ENCODE results near the gene PLA2G6. TPM values are rescaled to one million over a fixed set of nuclear protein-coding genes. Genes with fewer than 3 reads are reported as not detected.

The PLA2G6 gene
- total RNA-seq, 4 donors from 2014 or later, result 4.4 to 30.5 (median 22.0) TPM

- Histone ChIP-seq H3K36me3 (peaks cover 0 to 30% of the 10 kb centered on the region in 2 donors), H3K27me3 (peaks cover 75% of the 10 kb centered on the region), H3K9me3 (no peaks in the 10 kb centered on the region), H3K27ac (no peak overlapping the region), H3K4me3 (no peak overlapping the region), H3K4me1 (peaks cover 0 to 41% (median 25%) of the 10 kb centered on the region in 3 donors)
- no peak for ATAC-seq
- TF ChIP-seq EP300 (IDR thresholded peaks at IDR 0.05), result no peak
- TF ChIP-seq POLR2A (IDR thresholded peaks at IDR 0.05), result no peak
- no peak for TF ChIP-seq POLR2AphosphoS5 (IDR thresholded peaks at IDR 0.05)
- TF ChIP-seq CTCF (IDR thresholded peaks at IDR 0.05), result no peak
- 17% methylated on average over 1 of the region's 5 CpGs; no CpG with 5 or more reads in 1 of the 2 donors for WGBS, 2 donors (ENCODE audit: low coverage in 1 of 2)
Observed at GRCh38 chr22:38085501-38085900, 96.1 kb downstream of the PLA2G6 start.

GRCh38 chr22:38085056-38085455 lies 96.6 kb downstream of the PLA2G6 start:
- Histone ChIP-seq H3K4me3 (no peak overlapping the region), H3K27ac (no peak overlapping the region), H3K9me3 (no peaks in the 10 kb centered on the region), H3K4me1 (peaks cover 0 to 42% (median 25%) of the 10 kb centered on the region in 3 donors), H3K27me3 (peaks cover 76% of the 10 kb centered on the region), H3K36me3 (peaks cover 0 to 30% of the 10 kb centered on the region in 2 donors)
- TF ChIP-seq POLR2A (IDR thresholded peaks at IDR 0.05) (no peak), POLR2AphosphoS5 (IDR thresholded peaks at IDR 0.05) (no peak), EP300 (IDR thresholded peaks at IDR 0.05) (no peak), CTCF (IDR thresholded peaks at IDR 0.05) (no peak)
- WGBS, 2 donors (ENCODE audit: low coverage in 1 of 2), result 100% methylated on average over 4 of the region's 12 CpGs; no CpG with 5 or more reads in 1 of the 2 donors
- ATAC-seq, result no peak

GRCh38 chr22:38083931-38084631 lies 97.5 kb downstream of the PLA2G6 start, which contains the start of gene SLC16A8:
Gene SLC16A8 (minus strand): TSS chr22:38084184. CDS start chr22:38082873, 1,311 bp downstream.
- peaks cover 0 to 30% of the 10 kb centered on the region in 2 donors for H3K36me3 ChIP-seq
- no peaks in the 10 kb centered on the region for H3K9me3 ChIP-seq
- no peak within 1 kb of the TSS for H3K4me3 ChIP-seq
- TF ChIP-seq EP300 (IDR thresholded peaks at IDR 0.05) (no peak), CTCF (IDR thresholded peaks at IDR 0.05) (no peak), POLR2A (IDR thresholded peaks at IDR 0.05) (no peak), POLR2AphosphoS5 (IDR thresholded peaks at IDR 0.05) (no peak)
- no peak for ATAC-seq
- 25% methylated on average over 1 of the region's 16 CpGs; no CpG with 5 or more reads in 1 of the 2 donors for WGBS, 2 donors (ENCODE audit: low coverage in 1 of 2)
- peaks cover 69% of the 10 kb centered on the region for H3K27me3 ChIP-seq
- no peak within 1 kb of the TSS for H3K27ac ChIP-seq
- peaks cover 0 to 35% (median 24%) of the 10 kb centered on the region in 3 donors for H3K4me1 ChIP-seq

- Histone ChIP-seq H3K36me3 (peaks cover 0 to 30% of the 10 kb centered on the region in 2 donors), H3K27ac (no peak overlapping the region), H3K9me3 (no peaks in the 10 kb centered on the region), H3K4me3 (no peak overlapping the region), H3K27me3 (peaks cover 60% of the 10 kb centered on the region), H3K4me1 (peaks cover 0 to 26% (median 18%) of the 10 kb centered on the region in 3 donors)
- TF ChIP-seq POLR2A (IDR thresholded peaks at IDR 0.05), result no peak
- no peak for TF ChIP-seq CTCF (IDR thresholded peaks at IDR 0.05)
- 84 to 89% methylated on average over 5 to 11 of the region's 24 CpGs for WGBS, 2 donors (ENCODE audit: low coverage in 1 of 2)
- ATAC-seq, result no peak
Observed at GRCh38 chr22:38082986-38083710, 98.5 kb downstream of the PLA2G6 start.
